Activated CD4-positive, alpha-beta T cell treated with anti-CD3 and anti-CD28 coated beads, Interleukin-2, amount 50 U/mL, for 48 hours (primary cell): ENCODE data around the gene C2orf78.
"Not testable (repeated sequence)": the region's sequence is repeated elsewhere in the genome, so short reads cannot be mapped to it uniquely, and the experiment has no call there.

ENCODE experiments used
- DNase-seq, 2 experiments: peaks; one replicate each; pipeline ENCODE4 v3.0.0-alpha.2; 2020

Gene C2orf78

DNA sequence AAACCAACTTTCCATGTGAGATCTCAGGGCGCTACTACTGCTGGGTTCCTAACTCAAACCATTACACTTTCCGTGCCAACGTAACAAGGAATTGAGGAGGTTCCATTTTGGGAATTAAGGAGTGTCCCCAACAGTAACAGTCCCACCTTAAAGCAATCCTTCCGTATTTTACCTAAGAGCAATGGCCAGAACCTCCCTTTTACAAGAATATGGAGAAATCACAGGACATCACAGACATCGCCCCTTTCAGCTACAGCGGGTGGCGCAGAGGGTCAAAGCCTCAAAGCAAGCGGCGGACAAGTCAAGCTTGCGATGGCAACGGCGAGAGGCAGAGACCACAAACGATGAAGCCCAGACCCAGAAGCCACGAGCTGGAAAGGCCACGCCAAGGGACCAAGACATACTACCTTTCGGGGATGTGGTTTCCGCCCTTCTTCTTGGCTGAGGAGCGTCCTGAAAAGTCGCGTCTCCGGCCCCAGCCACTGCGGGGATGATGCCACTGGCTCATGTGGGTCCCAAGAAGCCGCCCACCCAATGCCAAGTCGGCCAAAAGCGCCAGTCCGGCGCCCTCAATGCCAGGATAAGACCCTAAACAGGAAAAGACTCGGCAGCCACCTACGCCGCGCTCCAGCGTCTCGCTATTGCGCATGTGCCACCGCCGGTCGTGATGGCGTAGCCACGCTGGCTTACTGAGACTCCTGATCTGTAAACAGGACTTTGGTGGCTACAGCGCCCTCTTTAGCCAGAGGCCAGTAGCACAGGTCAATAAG, 4.3 kb upstream of the C2orf78 start, which contains the start of gene DUSP11:
TSS of gene DUSP11 (minus strand) at position 637 of the 770 bp plus-strand sequence. CDS start at position 508, 129 bp downstream.
- DNase-seq = peak; percentile 99

DNA sequence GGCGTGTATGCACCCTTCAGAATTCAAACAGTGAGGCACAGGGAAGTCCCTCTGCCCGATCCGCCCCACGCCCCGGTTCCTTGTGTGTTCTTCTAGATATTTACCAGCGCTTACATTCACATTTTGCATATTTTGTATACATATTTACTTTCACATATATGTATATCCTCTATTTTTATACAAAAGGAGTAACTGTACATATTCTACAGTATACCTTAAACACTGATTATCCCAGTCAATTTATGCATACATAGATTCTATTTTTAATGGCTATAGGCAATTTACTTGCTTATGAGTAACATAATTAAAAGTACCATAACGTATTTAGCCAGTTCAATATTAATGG, 3.8 kb upstream of the C2orf78 start:
- no peak for DNase-seq

DNA sequence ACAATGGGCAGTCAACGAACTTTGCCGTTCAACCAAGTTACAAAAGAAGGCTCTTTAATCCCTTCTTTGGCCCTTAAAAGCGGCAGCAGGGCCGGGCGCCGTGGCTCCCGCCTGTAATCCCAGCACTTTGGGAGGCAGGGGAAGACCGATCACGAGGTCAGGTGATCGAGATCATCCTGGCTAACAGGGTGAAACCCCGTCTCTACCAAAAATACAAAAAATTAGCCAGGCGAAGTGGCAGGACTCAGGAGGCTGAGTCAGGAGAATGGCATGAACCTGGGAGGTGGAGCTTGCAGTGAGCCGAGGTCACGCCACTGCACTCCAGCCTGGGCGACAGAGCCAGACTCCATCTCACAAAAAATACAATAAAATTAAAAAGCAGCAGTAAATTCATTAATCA, 581 bp upstream of the C2orf78 start:
- DNase-seq = not testable (repeated sequence)

DNA sequence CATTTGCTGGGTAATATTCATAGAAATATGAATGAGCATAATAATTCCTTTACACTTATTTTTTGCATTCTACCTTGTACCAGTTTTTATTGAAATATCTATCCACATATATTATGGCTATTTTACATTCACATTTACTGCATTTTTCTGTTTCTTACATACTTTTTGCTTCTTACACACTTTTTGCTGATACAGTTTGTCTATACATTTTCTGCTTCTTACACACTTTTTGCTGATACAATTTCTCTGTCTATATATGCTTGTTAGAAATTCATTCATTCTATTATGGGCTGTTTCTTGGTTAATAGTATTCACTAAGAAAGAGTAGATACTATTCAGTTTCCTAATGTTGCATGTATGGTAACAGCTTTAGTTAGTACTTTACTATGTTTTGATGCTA, 27.9 kb downstream of the C2orf78 start:
- DNase-seq = no peak

GRCh38 chr2:73812635-73813034, 28.7 kb downstream of the C2orf78 start:
- no peak for DNase-seq

GRCh38 chr2:73818296-73818695, 34.3 kb downstream of the C2orf78 start:
- DNase-seq = no peak

GRCh38 chr2:73821227-73821626, 37.2 kb downstream of the C2orf78 start:
- DNase-seq = peak; percentile 32 to 59

DNA sequence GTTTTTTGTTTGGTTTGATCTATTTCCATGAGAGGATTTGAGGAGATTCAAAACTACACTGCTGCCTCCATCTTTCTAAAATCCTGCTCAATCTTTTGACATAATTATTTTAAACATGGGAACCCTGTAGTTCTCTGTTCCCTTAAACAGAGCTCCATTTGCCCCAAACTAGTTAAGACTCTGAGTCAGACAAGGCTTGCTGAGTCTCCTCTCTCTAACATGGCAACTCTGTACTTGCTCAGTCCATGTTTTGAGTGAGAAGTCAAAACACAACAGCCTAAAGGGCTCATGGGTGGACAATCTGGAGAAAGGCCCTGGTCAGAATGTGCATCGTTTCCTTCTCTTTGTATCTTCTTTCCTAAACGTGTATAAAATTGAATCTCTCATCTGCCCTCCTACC, 37.7 kb downstream of the C2orf78 start:
- DNase-seq = no peak

DNA sequence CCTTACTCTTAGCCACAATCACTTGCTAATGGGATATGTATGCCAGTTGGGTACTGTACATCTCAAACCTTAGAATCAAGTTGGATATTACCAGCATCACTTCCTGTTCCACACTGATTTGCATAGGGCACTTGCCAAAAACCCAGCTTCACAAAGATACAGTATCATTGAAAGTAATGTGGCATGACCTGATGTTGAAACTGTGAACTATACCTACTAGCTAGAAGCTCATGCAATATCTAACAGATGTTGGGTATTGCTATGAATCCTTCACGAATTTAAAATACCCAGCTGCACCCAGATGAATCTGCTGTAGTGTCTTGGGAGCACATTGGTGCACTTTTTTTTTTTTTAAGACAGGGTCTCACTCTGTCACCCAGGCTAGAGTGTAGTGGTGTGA, 38.3 kb downstream of the C2orf78 start:
- DNase-seq = no peak

- no peak for DNase-seq
Observed at GRCh38 chr2:73822991-73823390, 39.0 kb downstream of the C2orf78 start.

GRCh38 chr2:73823416-73823815, 39.4 kb downstream of the C2orf78 start:
- no peak for DNase-seq

DNA sequence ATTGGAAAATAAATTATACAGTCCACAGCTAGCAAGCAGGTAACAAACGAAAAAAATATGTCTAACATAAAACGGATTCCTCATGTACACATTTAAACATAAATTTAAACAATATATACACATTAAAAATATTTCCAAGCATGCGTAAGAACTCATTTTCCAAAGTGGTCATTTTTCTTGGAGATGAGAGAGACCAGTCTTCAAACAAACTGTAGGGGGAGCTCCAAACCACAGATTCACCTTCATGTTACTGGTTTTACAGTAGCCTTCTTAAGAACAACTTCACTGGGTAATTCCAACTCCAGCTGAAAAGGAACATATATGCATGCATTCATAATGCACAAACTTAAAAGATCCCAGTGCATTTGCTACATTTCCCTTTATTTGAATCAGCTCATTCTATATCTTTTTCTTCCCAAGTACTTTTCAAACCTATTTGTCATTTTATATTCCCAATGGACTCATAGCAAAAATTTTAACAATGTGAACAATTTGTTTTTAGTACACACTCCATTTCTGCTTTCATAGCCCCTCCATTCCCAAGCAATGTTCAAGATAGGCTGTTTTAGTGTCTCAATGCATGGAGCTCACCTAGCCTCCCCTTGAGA, 40.0 kb downstream of the C2orf78 start:
- no peak for DNase-seq

- no peak for DNase-seq
Observed at GRCh38 chr2:73825408-73825807, 41.4 kb downstream of the C2orf78 start.

GRCh38 chr2:73827018-73827417, 43.0 kb downstream of the C2orf78 start:
- DNase-seq = no peak

- no peak for DNase-seq
Observed at GRCh38 chr2:73827660-73828388, 43.8 kb downstream of the C2orf78 start.

DNA sequence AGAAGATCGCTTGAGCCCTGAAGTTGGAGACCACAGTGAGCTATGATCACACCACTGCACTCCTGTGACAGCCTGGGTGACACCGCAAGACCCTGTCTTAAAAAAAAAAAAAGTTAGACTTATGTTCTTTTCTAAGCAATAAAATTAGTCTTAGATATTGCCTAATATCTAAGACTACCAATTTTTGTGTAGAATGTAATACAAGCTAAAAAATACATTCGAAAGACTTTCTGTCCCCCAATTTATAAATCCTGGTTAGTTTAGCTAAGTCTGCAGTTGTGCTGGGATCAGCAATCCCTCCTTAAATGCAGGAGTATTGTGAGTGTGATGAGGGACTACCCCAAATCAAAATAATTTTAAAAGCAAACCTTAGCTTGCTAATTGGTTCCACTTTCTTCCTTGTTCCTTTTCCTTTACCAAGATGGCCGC, 44.4 kb downstream of the C2orf78 start:
- DNase-seq = no peak

DNA sequence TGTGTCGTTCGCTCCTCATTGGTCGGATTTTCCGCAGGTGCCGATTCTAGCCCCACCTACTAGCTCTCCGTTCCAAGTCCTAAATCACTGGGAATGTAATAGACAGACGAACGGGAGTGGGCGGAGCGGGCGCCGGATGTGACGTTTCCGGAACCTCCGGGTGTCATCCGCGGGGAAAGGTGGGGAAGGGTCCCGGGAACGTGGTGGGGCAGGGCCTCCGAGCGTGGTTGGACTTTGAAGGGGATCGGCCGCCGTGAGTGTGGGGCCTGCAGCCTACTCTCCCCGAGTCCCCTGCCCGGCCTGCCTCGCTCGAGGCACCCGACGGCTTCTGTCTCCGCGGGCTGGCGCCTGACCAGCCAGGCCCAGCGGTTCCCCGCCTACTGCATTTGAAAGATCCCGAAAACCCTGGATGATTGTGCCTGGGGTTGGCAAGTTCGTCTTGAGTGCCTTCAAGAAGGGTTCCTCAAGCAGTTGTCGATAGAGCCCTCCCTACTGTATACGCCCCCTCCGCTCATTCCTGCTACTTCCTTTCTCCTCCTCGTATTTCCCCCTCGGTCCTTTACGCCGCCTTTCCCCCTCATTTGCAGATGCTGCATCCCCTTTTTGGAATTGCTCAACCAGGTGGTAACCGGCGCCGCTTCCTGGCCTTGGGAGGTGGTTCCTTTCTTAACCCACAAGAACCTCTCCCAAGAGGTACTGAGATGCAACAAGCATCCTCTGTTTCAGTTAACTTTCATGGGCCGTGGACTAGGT, 45.0 kb downstream of the C2orf78 start, which contains the start of gene STAMBP:
TSS of gene STAMBP (plus strand) at position 144 of the 753 bp plus-strand sequence. CDS start 1,896 bp downstream, outside the sequence.
- peak; percentile 93 to 95 for DNase-seq

- DNase-seq = peak; percentile 19 to 41
Observed at GRCh38 chr2:73830871-73831401, 47.0 kb downstream of the C2orf78 start.

DNA sequence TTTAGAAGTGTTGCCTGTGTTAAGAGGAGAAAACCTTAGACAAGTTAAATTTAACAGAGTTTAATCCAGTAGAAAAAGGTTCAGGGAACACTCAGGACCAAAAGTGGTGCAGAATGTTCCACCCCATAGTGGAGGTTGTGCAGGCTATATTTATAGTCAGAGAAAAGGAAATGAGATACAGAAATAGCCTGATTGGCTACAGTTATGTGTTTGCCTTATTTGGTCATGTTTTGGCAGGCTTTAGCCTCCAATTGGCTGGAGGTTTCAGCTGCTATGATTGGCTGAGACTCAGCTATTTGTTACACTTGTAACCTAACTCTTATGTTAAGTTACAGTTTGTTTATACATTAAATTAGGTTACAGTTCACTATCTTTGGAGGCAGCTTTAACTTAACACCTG, 48.9 kb downstream of the C2orf78 start:
- DNase-seq = no peak

DNA sequence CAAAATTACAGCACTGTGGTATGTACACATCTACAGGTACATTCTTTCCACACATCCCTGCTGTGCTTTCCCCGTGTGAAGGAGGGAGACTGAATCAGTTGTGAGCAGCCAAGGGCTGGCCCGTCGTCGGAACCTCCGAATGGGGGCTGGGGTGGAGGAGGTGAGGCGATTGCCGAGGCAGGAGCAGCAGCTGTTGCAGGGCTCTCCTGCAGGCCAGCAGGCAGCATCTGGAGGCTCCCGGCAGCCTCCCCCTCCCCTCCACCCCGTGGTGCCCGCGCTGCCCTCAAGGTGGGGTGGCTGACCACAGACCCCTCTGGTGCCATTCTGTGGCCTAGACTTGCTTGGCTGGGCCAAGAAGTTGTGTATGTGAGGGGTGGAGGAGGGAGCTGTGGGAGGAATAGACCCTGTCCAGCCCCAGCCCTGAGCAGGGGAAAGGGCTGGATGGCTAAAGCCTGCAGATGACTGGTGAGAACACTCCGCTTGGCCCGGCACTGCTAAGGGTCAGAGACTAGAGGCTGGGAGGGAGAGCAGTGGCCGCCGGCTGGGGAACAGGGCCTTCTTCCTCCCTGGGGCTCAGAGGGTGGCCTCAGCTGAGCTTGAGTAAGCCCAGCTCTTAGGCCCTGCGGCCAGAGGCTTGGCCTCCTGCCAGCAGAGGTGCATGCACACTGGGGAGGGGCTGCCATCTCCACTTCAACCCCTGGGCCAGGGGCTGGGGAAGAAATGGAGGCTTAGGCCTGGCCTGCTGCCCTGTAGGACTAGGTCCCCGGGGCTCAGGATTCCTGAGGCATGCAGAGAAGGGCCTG, 52.4 kb downstream of the C2orf78 start:
- no peak for DNase-seq

- no peak for DNase-seq
Observed at GRCh38 chr2:73837847-73838585, 54.0 kb downstream of the C2orf78 start.
